HEK293 (cell line): ENCODE data around the gene ARHGAP35.

Source experiments
- CTCF ChIA-PET: fragments of 350-600 bp; formaldehyde crosslinking; extraction: SDS; loops from one replicate; lab custom pipeline; 2021; ENCODE audit warnings: antibody characterized with exemption; lab: Yijun Ruan, JAX
- POLR2A ChIA-PET: fragments of 300-600 bp; formaldehyde crosslinking; extraction: SDS; loops from one replicate; lab custom pipeline; 2020; ENCODE audit warnings: antibody characterized with exemption, inconsistent platforms; lab: Yijun Ruan, JAX
- H3K27ac ChIP-seq: fragments of 200-500 bp; sonication (Bioruptor generic); 2 replicates; pipeline ENCODE4 v1.5.1; 2014; ENCODE audit warnings: low read depth, low read length, control low read depth, inconsistent platforms; ENCODE audit errors: extremely low read depth
- H3K36me3 ChIP-seq, 2 experiments: fragments of 200-500 bp in 1 of 2; sonication (Bioruptor generic) in 1 of 2; 1 replicate in 1 of 2; 2 replicates in 1 of 2; pipeline ENCODE4 v1.5.1; 2014 to 2017; ENCODE audit warnings: inconsistent platforms in 2 of 2, low read length in 2 of 2; ENCODE audit not compliant: control insufficient read depth in 2 of 2, insufficient read depth in 1 of 2
- H3K4me1 ChIP-seq: fragments of 200-500 bp; sonication (Bioruptor generic); 2 replicates; pipeline ENCODE4 v1.5.1; 2014; ENCODE audit warnings: mild to moderate bottlenecking, low read length, inconsistent platforms; ENCODE audit not compliant: control insufficient read depth, insufficient read depth
- H3K4me3 ChIP-seq: 2 replicates; pipeline ENCODE4 v1.5.1; 2011; ENCODE audit warnings: low read depth, mild to moderate bottlenecking, control low read depth, low read length, moderate library complexity
- H3K9me3 ChIP-seq: fragments of 200-500 bp; sonication (Bioruptor generic); 2 replicates; pipeline ENCODE4 v1.5.1; 2014; ENCODE audit warnings: low read depth, low read length, inconsistent platforms; ENCODE audit not compliant: control insufficient read depth, insufficient read depth
- GLI4 ChIP-seq: fragments of 450-650 bp; formaldehyde crosslinking; IDR thresholded peaks from 2 replicates; pipeline ENCODE4 v1.5.1; 2016; ENCODE audit warnings: missing biosample characterization, missing genetic modification characterization
- MZF1 ChIP-seq: fragments of 450-650 bp; formaldehyde crosslinking; IDR thresholded peaks from 2 replicates; pipeline ENCODE4 v1.5.1; 2017; ENCODE audit warnings: missing biosample characterization, missing genetic modification characterization, borderline replicate concordance
- RBAK ChIP-seq: fragments of 450-650 bp; formaldehyde crosslinking; IDR thresholded peaks from 2 replicates; pipeline ENCODE4 v1.5.1; 2016; ENCODE audit warnings: missing biosample characterization, missing genetic modification characterization
- WT1 ChIP-seq: fragments of 450-650 bp; formaldehyde crosslinking; IDR thresholded peaks from 2 replicates; pipeline ENCODE4 v1.5.1; 2016; ENCODE audit warnings: missing biosample characterization, missing genetic modification characterization
- YY1 ChIP-seq: fragments of 450-650 bp; formaldehyde crosslinking; IDR thresholded peaks from 2 replicates; pipeline ENCODE4 v1.5.1; 2018; ENCODE audit warnings: missing biosample characterization, missing genetic modification characterization
- ZBTB21 ChIP-seq: fragments of 450-650 bp; formaldehyde crosslinking; IDR thresholded peaks from 2 replicates; pipeline ENCODE4 v1.5.1; 2017; ENCODE audit warnings: missing biosample characterization, missing genetic modification characterization
- ZBTB48 ChIP-seq: fragments of 450-650 bp; formaldehyde crosslinking; IDR thresholded peaks from 2 replicates; pipeline ENCODE4 v1.5.1; 2016; ENCODE audit warnings: missing biosample characterization, missing genetic modification characterization
- ZFP69B ChIP-seq: fragments of 450-650 bp; formaldehyde crosslinking; IDR thresholded peaks from 2 replicates; pipeline ENCODE4 v1.5.1; 2016; ENCODE audit warnings: missing biosample characterization, missing genetic modification characterization
- ZNF133 ChIP-seq: fragments of 450-650 bp; formaldehyde crosslinking; IDR thresholded peaks from 2 replicates; pipeline ENCODE4 v1.5.1; 2016; ENCODE audit warnings: missing biosample characterization, missing genetic modification characterization
- ZNF157 ChIP-seq: fragments of 450-650 bp; formaldehyde crosslinking; IDR thresholded peaks from 2 replicates; pipeline ENCODE4 v1.5.1; 2016; ENCODE audit warnings: missing biosample characterization, missing genetic modification characterization
- ZNF184 ChIP-seq: fragments of 450-650 bp; IDR thresholded peaks from 2 replicates; pipeline ENCODE4 v1.5.1; 2018; ENCODE audit warnings: missing biosample characterization, mild to moderate bottlenecking, missing genetic modification characterization
- ZNF341 ChIP-seq: fragments of 450-650 bp; formaldehyde crosslinking; IDR thresholded peaks from 2 replicates; pipeline ENCODE4; 2016; ENCODE audit warnings: low read depth, missing biosample characterization, missing genetic modification characterization
- ZNF354C ChIP-seq: fragments of 450-650 bp; formaldehyde crosslinking; IDR thresholded peaks from 2 replicates; pipeline ENCODE4 v1.5.1; 2016; ENCODE audit warnings: missing biosample characterization, missing genetic modification characterization, low read depth, borderline replicate concordance
- ZNF416 ChIP-seq: fragments of 450-650 bp; formaldehyde crosslinking; IDR thresholded peaks from 2 replicates; pipeline ENCODE4 v1.5.1; 2016; ENCODE audit warnings: missing biosample characterization, missing genetic modification characterization
- ZNF544 ChIP-seq: fragments of 450-650 bp; formaldehyde crosslinking; IDR thresholded peaks from 2 replicates; pipeline ENCODE4 v1.5.0; 2017; ENCODE audit warnings: missing biosample characterization, missing genetic modification characterization
- ZNF624 ChIP-seq: fragments of 450-650 bp; formaldehyde crosslinking; IDR thresholded peaks from 2 replicates; pipeline ENCODE4 v1.5.1; 2017; ENCODE audit warnings: missing biosample characterization, missing genetic modification characterization
- ZNF629 ChIP-seq: fragments of 450-650 bp; formaldehyde crosslinking; IDR thresholded peaks from 2 replicates; pipeline ENCODE4 v1.5.1; 2017; ENCODE audit warnings: missing biosample characterization, missing genetic modification characterization
- ZNF768 ChIP-seq: fragments of 450-650 bp; formaldehyde crosslinking; IDR thresholded peaks from 2 replicates; pipeline ENCODE4 v1.5.1; 2018; ENCODE audit warnings: missing biosample characterization, mild to moderate bottlenecking, missing genetic modification characterization
- ZNF785 ChIP-seq: fragments of 450-650 bp; formaldehyde crosslinking; IDR thresholded peaks from 2 replicates; pipeline ENCODE4 v1.5.1; 2016; ENCODE audit warnings: missing biosample characterization, missing genetic modification characterization
- ZNF792 ChIP-seq: fragments of 450-650 bp; formaldehyde crosslinking; IDR thresholded peaks from 2 replicates; pipeline ENCODE4 v1.5.1; 2016; ENCODE audit warnings: missing biosample characterization, missing genetic modification characterization
- ZSCAN16 ChIP-seq: fragments of 450-650 bp; formaldehyde crosslinking; IDR thresholded peaks from 2 replicates; pipeline ENCODE4 v1.5.1; 2016; ENCODE audit warnings: missing biosample characterization, missing genetic modification characterization
- TF ChIP-seq, protein P1 (sequence below): fragments of 450-650 bp; formaldehyde crosslinking; IDR thresholded peaks from 2 replicates; pipeline ENCODE4 v1.5.1; 2017; ENCODE audit warnings: missing biosample characterization, missing genetic modification characterization
- TF ChIP-seq, protein P2 (sequence below): fragments of 450-650 bp; formaldehyde crosslinking; IDR thresholded peaks from 2 replicates; pipeline ENCODE4 v1.5.1; 2016; ENCODE audit warnings: missing biosample characterization, missing genetic modification characterization
- TF ChIP-seq, protein P3 (sequence below): fragments of 450-650 bp; IDR thresholded peaks from 2 replicates; pipeline ENCODE4 v1.5.1; 2018; ENCODE audit warnings: missing biosample characterization, mild to moderate bottlenecking, missing genetic modification characterization
- TF ChIP-seq, protein P4 (sequence below): fragments of 450-650 bp; formaldehyde crosslinking; IDR thresholded peaks from 2 replicates; pipeline ENCODE4 v1.5.1; 2016; ENCODE audit warnings: missing biosample characterization, missing genetic modification characterization
- TF ChIP-seq, protein P5 (sequence below): fragments of 450-650 bp; formaldehyde crosslinking; IDR thresholded peaks from 2 replicates; pipeline ENCODE4 v1.5.1; 2016; ENCODE audit warnings: missing biosample characterization, missing genetic modification characterization
- TF ChIP-seq, protein P6 (sequence below): fragments of 450-650 bp; formaldehyde crosslinking; IDR thresholded peaks from 2 replicates; pipeline ENCODE4 v1.5.1; 2016; ENCODE audit warnings: missing biosample characterization, missing genetic modification characterization

Gene ARHGAP35

DNA sequence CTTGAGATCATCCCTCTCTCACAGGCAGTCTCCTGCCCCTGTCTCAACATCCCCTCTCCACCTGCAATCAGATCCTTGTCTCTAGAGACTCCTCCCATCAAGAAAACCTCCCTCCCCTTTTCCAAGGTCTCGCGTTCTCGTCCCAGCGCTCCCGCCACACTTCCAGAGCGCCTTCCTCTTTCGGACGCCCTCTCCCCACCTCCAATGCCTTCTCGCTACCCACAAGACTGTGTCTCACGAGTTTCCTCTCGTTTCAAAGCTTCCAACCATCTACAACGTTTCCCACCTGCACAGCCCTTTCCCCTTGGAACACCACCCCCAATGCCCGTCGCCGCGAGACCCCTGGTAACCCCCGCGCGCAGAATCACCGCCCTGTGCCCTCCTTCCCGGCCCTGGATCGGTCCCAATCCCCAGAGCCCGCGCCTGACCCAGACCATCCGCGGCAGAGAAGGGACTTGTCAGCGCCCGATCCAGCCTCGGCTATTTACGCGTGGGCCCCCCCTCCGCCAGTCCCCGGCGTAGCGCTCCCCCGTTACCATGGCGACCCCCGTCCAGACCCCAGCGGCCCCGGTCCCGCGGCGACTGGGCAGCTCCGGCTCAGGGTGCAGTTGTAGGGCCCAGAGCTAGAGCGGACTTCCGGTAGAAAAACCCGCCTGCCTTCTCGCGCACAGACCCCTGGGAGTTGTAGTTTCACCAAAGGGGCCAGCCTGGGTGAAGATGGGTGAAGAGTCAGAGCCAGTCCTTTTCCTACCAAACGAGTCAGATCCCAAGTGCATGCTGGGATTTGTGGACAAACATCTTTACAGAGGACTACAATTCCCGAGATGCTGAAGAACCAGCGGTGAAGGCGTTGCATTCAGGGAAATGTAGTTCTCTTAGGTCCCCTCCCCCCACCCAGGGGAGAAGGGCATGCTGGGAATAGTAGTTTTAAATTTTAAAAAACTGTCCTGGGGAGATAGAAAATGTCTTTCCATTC lies 10.3 kb upstream of the ARHGAP35 start, which contains the start of gene AP2S1:
Gene AP2S1 (minus strand): TSS at position 619 of the 976 bp plus-strand sequence. CDS start 80 bp downstream, at position 539.
- Histone ChIP-seq H3K36me3 (peaks cover 8 to 11% of the 10 kb centered on the region in 2 experiments; a peak in 2 of 3 replicates), H3K27ac (peak within 1 kb of the TSS; percentile 97), H3K4me3 (peak within 1 kb of the TSS; percentile 78), H3K9me3 (no peaks in the 10 kb centered on the region), H3K4me1 (peaks cover 7% of the 10 kb centered on the region)
- POLR2A ChIA-PET, result interaction anchor here (0.6 to 1.4 kb wide), 17 partner anchors 9 to 263 kb away, joined by 3 to 15 read pairs (median 4); partner anchors contain the start of genes ARHGAP35, FKRP, SLC1A5 and ZC3H4
- CTCF ChIA-PET, result interaction anchor here (0.7 to 2.5 kb wide), 6 partner anchors 10 to 162 kb away, joined by 3 to 15 read pairs (median 4); no protein-coding TSS in a partner anchor
- peak; percentile 33; the same call in 1 of the 2 replicates for TF ChIP-seq ZNF133 (tag by site-specific recombination)
- TF ChIP-seq, protein P1, sequence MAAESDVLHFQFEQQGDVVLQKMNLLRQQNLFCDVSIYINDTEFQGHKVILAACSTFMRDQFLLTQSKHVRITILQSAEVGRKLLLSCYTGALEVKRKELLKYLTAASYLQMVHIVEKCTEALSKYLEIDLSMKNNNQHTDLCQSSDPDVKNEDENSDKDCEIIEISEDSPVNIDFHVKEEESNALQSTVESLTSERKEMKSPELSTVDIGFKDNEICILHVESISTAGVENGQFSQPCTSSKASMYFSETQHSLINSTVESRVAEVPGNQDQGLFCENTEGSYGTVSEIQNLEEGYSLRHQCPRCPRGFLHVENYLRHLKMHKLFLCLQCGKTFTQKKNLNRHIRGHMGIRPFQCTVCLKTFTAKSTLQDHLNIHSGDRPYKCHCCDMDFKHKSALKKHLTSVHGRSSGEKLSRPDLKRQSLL (tag by site-specific recombination), result peak; percentile 65; the same call in 1 of the 2 replicates
- peak; percentile 67 for TF ChIP-seq ZSCAN16 (tag by site-specific recombination)
- peak; percentile 67; the same call in 1 of the 2 replicates for TF ChIP-seq ZNF341 (tag by site-specific recombination)
- peak; percentile 34; the same call in 1 of the 2 replicates for TF ChIP-seq MZF1 (tag by site-specific recombination)
- no peak for TF ChIP-seq RBAK (tag by site-specific recombination)
- TF ChIP-seq ZNF184 (tag by site-specific recombination), result no peak
- TF ChIP-seq ZNF544 (tag by site-specific recombination), result no peak
- peak; percentile 86 for TF ChIP-seq ZFP69B
- TF ChIP-seq ZNF624 (tag by site-specific recombination), result no peak
- no peak for TF ChIP-seq ZNF416 (tag by site-specific recombination)
- no peak for TF ChIP-seq ZBTB21 (tag by site-specific recombination)
- TF ChIP-seq ZNF785, result peak; percentile 77; the same call in 1 of the 2 replicates
- TF ChIP-seq YY1 (tag by site-specific recombination), result peak; percentile 64; the same call in 1 of the 2 replicates
- TF ChIP-seq, protein P2, sequence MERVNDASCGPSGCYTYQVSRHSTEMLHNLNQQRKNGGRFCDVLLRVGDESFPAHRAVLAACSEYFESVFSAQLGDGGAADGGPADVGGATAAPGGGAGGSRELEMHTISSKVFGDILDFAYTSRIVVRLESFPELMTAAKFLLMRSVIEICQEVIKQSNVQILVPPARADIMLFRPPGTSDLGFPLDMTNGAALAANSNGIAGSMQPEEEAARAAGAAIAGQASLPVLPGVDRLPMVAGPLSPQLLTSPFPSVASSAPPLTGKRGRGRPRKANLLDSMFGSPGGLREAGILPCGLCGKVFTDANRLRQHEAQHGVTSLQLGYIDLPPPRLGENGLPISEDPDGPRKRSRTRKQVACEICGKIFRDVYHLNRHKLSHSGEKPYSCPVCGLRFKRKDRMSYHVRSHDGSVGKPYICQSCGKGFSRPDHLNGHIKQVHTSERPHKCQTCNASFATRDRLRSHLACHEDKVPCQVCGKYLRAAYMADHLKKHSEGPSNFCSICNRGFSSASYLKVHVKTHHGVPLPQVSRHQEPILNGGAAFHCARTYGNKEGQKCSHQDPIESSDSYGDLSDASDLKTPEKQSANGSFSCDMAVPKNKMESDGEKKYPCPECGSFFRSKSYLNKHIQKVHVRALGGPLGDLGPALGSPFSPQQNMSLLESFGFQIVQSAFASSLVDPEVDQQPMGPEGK, result peak; percentile 96
- peak; percentile 94 for TF ChIP-seq GLI4 (tag by site-specific recombination)
- peak; percentile 89 for TF ChIP-seq ZNF792 (tag by site-specific recombination)
- TF ChIP-seq WT1, result peak; percentile 68; the same call in 1 of the 2 replicates
- TF ChIP-seq ZNF629 (tag by site-specific recombination), result peak; percentile 40
- TF ChIP-seq, protein P3, sequence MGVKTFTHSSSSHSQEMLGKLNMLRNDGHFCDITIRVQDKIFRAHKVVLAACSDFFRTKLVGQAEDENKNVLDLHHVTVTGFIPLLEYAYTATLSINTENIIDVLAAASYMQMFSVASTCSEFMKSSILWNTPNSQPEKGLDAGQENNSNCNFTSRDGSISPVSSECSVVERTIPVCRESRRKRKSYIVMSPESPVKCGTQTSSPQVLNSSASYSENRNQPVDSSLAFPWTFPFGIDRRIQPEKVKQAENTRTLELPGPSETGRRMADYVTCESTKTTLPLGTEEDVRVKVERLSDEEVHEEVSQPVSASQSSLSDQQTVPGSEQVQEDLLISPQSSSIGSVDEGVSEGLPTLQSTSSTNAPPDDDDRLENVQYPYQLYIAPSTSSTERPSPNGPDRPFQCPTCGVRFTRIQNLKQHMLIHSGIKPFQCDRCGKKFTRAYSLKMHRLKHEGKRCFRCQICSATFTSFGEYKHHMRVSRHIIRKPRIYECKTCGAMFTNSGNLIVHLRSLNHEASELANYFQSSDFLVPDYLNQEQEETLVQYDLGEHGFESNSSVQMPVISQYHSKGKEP, result peak; percentile 40; the same call in 1 of the 2 replicates
- TF ChIP-seq ZNF354C (tag by site-specific recombination), result no peak
- TF ChIP-seq, protein P4, sequence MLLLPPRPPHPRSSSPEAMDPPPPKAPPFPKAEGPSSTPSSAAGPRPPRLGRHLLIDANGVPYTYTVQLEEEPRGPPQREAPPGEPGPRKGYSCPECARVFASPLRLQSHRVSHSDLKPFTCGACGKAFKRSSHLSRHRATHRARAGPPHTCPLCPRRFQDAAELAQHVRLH (tag by site-specific recombination), result peak; percentile 98
- TF ChIP-seq, protein P5, sequence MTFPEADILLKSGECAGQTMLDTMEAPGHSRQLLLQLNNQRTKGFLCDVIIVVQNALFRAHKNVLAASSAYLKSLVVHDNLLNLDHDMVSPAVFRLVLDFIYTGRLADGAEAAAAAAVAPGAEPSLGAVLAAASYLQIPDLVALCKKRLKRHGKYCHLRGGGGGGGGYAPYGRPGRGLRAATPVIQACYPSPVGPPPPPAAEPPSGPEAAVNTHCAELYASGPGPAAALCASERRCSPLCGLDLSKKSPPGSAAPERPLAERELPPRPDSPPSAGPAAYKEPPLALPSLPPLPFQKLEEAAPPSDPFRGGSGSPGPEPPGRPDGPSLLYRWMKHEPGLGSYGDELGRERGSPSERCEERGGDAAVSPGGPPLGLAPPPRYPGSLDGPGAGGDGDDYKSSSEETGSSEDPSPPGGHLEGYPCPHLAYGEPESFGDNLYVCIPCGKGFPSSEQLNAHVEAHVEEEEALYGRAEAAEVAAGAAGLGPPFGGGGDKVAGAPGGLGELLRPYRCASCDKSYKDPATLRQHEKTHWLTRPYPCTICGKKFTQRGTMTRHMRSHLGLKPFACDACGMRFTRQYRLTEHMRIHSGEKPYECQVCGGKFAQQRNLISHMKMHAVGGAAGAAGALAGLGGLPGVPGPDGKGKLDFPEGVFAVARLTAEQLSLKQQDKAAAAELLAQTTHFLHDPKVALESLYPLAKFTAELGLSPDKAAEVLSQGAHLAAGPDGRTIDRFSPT (tag by site-specific recombination), result peak; percentile 87; the same call in 1 of the 2 replicates
- TF ChIP-seq ZNF768 (tag by site-specific recombination), result no peak
- peak; percentile 94 for TF ChIP-seq ZBTB48
- peak; percentile 50; the same call in 1 of the 2 replicates for TF ChIP-seq ZNF157 (tag by site-specific recombination)
- TF ChIP-seq, protein P6, sequence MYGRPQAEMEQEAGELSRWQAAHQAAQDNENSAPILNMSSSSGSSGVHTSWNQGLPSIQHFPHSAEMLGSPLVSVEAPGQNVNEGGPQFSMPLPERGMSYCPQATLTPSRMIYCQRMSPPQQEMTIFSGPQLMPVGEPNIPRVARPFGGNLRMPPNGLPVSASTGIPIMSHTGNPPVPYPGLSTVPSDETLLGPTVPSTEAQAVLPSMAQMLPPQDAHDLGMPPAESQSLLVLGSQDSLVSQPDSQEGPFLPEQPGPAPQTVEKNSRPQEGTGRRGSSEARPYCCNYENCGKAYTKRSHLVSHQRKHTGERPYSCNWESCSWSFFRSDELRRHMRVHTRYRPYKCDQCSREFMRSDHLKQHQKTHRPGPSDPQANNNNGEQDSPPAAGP (tag by site-specific recombination), result peak; percentile 81
